GM21786 (cell line): ENCODE measurements around the gene LRCH4.

Experiments
- ATAC-seq: cut with Tn5 transposase; IDR thresholded peaks from one replicate; pipeline ENCODE4 v1.9.1; 2021; ENCODE audit not compliant: unreplicated experiment

Gene LRCH4

DNA sequence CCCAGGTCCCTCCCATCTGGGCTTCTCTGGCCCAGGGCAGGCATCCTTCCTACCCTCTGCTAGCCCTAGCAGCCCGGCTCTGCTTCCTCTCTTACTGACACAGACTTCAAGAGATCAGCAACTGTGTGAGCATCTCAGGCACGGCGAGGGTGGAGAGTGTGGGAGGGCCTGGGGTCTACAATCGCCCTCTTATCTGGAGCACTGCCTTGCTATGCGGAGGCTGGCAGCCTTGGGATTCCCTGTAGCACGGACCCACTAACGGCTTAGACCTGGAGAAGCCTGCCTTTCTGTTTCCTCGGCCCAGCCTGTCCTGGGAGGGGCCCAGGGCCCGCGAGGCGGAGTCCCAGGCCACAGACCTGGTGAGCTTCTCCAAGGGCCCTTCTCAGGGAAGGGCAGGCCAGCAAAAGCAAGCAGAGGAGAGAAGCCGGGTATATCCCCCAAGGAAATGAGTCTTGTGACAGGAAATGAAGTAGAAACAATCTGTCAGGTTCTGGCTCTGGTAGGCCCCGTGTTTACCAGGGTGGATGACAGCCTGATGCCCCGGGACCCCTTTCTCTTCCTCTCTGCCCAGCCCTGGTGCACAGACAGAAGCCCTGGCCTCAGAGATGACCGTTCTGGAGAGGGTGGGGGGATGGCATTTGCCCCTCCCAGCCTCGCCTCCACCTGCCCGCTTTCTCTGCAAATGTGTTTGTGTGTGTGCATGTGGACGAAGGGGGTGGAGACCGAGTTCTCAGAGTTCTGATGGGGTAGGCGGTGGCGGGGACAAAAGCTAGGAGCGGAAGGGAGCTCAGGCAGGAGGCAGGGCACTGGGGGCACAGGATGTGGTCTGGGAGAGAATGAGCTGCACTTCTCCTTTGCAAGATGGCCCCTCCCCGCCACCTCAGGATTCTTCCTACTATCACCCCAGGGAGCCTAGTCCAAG lies 2.5 kb downstream of the LRCH4 start:
- no peak for ATAC-seq

DNA sequence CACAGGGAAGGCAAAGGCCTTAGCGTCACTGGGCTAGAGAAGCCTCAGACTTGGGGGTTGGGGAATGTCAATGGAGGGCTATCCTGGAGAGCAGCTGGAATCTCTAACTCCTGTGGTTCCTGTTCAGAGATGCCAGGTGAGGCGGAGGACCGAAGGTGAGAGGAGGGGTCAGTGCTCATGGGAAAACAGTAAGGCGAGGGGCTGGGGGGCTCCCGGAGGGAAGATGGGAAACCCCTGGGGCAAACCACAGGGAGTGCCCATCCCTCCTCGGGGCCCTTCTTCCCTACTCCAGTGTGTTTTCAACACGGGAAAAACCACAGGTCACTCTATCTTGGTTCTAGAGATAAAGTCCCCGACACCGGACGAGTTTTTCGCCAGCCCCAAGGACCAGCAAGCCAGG lies 3.3 kb downstream of the LRCH4 start:
- no peak for ATAC-seq

DNA sequence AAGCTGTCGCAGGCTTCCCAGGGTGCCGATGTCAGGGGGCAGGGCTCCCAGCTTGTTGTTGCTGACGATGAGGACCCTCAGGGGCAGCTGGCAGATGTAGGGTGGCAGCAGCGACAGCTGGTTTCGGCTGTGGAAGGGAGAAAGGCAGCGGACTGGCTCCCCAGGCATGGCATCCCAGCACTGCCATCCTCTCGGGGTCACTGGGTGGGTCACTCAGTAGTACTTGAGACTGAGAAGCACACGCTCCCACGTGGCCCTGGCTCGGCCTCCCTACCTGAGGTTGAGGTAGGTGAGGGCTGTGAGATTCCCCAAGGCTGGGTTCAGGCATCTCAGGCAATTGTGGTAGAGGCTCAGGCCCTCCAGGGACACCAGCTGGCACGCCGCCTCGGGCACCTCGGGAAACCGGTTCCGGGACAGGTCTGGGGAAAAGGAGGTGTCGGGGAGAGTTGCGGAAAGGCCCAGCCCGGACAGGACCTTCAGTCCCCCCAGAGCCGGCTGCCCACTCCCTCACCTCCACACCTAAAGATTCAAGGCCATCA lies 3.8 kb downstream of the LRCH4 start:
- ATAC-seq = no peak

DNA sequence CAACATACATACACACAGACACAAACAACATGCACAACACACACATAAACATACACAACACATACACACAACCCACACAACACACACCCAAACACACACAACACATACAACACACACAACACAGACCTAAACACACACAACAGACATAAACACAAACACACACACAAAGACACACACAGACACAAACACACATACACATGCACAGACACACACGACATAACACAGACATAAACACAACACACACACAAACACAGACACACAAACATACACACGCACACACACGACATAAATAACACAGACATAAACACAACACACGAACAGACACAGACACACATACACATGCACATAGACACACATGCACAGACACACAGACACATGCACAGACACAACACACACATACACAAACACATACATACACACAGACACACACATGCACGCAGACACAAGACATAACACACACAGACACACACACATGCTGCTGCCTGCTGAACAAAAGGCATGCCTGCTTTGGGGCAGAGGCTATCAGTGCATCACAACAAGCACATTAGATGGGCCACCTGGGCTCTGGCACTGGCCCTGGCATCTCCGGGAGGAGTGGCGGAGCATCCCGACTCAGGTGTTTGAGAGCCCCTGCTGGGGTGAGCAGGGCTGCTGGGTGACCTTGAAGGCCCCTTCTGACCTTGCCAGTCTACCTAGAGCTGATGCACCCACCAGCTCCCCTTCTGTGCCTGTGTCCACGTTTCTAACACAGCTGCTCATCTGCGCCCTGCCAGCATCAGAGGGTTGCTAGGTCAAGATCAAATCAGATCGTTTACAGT lies 5.3 kb downstream of the LRCH4 start:
- ATAC-seq = no peak

DNA sequence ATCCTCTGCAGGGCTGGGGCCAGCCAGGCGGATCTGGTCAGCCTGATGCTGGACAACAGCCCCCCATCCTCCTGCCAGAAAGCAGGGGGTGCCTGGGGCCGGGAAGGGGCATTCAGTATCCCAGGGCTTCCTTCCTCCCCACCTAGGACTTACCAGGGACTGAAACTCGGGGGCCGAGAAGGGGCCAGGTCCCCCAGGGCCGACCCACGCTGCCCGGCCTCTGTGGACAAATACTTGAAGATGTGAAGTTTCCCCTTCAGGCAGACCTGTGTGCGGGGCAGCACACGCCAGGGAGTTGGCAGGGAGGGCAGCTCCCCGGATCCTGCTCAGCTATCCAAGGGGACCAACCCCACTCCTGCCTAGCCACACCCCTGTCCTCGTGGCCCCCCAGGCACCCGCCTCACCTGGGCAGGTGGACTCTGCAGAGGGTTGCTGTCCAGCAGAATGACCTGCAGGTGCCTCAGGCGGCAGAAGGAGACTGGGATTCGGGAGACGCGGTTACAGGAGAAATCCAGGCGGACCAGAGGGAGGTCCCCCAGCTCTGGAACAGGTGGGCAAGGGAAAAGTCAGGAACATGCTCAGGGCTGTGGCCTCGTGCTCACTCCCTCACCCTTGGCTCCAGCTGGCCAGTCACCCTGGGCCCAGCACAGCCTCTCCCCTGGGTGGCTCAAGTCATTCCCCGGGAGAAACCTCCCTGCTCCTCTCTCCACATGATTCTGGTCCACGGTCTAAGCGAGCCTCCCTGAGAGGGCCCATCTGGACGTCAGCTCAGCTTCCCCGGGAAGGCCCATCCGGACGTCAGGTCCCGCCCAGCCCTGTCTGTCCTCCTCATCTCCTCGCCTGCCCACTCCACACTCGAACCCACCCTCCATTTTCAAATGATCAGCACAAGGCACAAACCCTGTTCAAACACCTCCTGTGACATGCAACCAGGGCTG lies 7.4 kb downstream of the LRCH4 start:
- no peak for ATAC-seq

DNA sequence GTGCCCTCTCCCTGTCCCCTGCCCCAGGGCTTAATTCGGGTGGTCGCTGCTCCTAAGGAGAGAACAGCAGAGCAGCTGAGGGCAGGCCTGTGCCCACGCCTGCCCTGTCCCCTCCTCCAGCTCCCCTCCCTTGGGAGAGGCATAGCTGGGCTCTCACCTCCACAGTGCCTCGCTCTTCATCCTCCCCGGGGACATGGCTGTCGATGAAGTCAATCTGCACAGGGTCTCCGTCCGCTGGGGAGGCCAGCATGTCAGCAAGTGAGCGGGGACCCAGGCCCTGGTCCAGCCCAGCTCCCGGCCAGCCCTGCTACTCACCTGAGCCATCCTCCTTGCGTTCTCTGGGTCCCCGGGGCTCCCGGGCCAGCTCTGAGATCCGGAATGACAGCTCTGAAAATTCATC lies 8.4 kb downstream of the LRCH4 start:
- no peak for ATAC-seq

DNA sequence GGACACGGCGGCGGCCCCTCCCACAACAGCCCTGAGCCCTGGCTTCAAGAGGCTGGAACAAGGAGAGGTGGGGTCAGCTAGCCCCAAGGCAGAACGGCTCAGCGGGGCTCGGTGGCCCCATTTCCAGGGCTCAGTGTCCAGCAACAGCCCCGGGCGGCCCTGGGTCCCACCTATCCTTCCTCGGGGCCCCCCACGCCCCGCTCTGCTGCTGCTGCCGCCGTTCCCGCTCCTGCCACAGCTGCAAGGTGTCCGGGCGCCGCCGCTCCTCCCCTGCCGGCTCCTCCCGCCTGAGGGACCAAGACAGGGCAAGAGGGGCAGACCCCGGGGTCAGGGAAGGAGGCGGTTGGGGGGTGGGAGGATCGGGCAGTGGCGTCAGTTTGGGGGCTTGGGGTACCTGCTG lies 8.8 kb downstream of the LRCH4 start:
- ATAC-seq = no peak

DNA sequence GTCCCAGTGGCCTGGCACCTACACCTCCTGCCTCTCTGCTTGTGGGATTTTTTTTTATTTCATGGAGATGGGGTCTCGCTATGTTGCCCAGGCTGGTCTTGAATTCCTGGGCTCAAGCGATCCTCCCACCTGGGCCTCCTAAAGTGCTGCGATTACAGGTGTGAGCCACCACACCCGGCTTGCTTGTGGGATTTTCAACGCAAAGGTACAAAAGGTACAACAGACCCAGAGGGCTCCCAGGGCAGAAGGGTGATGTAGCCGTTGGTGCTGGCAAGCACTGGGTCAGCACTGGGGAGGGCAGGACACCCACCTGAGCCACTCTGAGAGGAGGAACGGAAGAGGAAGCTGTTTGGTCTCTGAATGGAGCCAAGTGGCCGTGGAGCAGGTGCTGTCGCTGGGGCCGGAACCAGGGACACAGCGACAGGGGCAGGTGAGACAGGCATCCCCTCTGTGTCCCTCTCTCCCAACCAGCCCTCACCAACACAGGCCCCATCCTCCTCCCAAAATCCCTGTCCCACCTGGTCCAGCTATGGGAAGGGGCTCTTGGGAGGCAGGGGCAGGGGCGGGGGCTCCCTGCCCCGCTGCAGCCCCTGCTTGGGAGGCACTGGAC lies 9.4 kb downstream of the LRCH4 start:
- ATAC-seq = no peak

DNA sequence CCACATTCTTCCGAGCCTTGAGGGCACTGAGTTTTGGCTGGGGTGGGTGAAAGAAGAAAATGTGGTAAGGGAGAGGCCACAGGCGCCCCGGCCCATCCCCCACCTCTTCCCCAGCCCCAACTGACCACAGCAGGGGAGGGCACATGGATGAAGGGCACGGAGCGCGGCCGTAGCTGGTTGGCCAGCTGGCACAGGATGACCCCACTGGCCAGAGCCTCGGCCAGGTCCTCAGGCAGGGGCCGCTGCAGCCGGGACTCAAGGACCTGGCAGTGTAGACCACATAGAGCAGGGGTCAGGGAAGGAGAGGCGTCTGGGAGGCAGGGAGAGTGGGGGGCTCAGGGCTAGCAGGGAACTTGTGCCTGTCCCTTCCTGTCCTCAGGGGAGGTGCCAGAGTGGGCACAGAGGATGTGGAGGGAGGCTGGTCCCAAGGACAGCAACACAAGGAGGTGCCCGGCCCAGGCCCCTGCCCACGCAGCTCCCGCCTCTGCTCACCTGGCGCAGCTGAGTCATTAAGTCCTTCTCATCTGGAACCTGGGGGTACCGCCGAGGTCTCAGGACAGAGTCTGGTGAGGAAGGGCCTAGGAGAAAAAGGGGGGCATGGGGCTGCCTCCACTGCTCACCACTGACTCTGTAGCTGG lies 10.1 kb downstream of the LRCH4 start:
- no peak for ATAC-seq

DNA sequence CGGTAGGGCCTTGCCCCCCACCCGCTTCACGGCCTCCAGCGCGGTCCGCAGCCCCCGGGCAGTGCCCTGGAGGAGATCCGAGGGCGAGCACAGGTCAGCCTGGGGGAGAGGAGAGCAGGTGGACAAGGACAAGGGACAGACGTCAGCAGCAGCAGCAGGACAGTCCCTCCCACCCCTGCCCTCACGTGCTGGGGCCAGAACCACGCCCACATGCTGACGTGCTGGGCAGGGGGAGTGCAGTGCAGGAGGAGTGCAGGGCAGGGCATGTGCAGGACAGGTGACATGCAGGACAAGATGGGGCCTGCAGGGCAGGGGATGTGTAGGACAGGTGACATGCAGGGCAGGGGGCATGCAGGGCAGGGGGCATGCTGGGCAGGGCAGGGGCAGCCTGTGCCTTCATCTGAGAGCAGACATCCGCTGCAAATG lies 10.7 kb downstream of the LRCH4 start:
- ATAC-seq = no peak

DNA sequence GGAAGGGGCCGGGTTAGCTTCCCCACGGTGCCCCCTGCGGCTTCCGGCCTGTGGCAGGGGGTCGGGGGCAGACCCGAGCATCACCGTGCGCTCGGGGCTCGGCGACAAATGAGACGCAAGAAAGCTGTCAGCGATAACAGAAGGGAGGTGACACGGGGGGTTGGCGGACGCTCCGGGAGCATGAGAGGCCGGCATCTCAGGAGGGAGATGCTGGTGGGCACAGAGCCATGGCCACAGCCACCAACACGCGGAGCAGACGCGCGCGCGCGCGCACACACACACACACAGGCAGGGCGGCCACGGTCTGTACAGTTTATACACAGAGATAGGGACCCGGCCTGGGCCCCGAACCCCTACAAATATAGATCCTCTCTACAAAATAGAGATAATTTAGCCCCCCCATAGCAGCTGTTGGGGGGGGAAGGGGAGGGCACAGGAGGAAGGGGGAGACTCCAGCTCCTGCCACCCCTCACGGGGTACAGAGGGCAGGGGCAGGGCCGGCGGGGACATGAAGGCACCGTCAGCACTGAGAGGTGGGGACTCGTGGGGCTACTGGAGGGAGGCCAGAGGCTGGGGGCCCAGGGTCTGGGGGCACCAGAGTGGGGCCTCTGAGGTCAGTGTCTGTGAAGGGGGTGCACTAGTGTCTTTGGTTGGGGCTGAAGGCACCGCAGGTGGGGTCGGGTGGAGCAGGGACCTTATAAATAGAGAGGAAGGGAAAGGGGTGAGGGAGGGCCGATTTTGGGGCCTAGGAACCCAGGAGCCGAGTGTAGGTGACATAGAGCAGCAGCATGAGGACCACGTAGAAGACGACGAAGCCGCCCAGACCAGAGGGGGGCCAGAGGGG lies 11.3 kb downstream of the LRCH4 start:
- no peak for ATAC-seq

DNA sequence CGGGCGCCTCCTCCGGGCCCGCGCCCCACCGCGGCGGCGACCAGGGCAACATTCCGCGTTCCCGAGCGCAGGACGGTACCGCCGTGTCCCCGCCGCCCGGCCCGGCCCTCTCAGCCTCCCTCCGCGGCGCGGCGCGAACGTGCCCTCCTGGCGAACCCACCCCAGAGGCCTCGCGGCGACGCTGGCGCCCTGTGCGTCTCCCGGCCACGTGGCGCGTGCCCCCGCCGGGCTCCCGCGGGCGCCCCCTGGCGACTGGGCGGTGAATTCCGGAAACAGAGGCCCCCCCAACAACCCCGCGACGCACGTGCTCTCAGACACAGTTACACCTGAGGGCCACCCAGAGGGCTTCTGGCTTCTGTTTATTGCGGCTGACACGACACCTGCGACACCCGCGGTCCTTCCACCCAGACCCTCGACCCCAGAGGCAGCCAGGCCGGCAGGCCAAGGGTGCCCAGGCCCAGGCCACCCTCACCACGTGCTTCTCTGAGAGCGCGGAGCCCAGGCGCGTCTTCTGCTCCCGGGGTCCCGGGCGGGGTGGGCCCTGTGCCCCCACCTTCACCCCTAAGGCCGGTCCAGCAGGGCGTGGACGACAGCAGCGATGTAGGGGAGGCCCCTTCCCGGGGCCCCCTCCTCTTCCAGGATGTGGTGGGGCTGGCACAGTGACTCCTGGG lies 12.1 kb downstream of the LRCH4 start, which contains the start of gene SAP25:
Gene SAP25 (minus strand): TSS at position 210 of the 671 bp plus-strand sequence. CDS start 158 bp downstream, at position 52.
- no peak for ATAC-seq

DNA sequence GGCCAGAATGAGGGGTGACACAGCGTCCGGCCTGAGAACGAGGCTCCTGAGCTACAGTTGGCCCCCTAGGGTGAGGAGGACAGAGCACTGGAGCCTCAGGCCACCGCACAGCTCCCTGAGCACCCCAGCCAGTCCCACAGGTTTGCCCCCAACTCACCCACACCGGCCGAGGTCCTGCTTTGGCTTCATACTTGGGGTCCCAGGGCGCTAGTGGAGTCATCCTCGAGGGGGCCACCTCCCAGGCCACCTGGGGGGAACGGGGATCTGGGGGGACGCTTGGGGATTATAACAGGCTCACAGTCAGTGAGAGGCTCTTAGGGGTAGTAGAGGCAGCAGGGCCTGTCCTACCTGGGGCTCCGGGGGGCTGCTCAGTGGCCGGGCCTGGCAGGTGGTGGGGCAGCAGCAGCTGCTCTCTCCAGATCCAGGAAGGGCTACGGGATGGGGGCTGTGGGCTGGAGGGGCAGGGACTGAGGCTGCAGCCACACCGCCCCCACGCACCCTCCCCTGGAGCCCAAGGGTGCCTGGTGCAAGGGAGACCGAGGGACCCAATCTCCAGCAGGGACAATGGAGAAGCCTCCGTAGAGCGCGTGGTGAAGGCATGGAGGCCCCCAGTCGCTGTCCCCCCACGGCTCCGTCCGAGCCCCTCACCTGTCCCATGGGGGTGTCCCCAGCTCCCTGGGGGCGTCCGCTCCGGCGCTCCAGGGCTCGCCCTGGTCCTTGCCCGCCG lies 12.8 kb downstream of the LRCH4 start:
- no peak for ATAC-seq

DNA sequence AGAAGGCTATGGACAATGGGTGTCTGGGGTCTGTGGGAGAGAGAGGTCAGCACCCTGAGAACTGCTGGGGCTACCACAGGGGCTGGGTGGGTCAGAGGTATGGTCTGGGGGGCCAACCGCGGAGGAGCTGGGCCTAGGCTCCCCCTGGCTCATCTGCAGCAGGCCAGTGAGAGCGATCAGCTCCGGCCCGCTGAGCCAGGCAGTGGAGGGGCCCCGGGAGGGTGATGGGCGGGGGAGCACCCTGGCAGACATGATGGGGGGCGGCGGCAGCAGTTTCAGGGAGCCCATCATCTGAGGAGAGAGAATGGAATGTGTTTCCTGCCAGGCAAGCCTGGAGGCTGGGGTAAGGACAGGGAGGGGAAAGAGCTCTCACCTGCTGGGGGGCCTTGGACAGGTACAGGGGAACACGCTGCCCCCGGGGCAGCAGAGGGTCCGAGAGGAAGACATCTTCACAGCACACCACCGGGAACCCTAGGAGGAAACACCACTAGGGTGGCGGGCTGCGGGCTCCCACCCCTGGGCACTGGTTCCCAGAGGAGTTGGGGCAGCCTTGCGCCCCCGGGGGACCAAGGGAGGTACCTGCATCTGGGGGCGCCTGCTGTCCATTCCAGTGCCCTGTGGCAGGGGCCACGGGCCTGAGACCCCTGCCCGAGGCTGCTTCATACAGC lies 13.5 kb downstream of the LRCH4 start:
- ATAC-seq = no peak

DNA sequence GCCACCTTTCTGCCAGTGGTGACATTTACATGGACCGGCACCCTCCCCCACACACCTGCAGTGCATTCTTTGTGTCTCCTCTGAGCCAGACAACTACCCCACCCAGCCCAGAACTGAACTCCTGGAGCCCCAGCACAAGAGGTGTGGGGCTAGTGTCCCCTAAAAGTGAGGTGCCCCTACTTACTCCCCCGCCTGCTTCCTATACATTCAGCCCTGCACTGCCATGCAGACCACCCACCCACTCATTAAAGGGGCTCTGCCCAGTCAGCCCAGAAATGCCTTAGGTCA lies 14.2 kb downstream of the LRCH4 start:
- ATAC-seq = no peak

DNA sequence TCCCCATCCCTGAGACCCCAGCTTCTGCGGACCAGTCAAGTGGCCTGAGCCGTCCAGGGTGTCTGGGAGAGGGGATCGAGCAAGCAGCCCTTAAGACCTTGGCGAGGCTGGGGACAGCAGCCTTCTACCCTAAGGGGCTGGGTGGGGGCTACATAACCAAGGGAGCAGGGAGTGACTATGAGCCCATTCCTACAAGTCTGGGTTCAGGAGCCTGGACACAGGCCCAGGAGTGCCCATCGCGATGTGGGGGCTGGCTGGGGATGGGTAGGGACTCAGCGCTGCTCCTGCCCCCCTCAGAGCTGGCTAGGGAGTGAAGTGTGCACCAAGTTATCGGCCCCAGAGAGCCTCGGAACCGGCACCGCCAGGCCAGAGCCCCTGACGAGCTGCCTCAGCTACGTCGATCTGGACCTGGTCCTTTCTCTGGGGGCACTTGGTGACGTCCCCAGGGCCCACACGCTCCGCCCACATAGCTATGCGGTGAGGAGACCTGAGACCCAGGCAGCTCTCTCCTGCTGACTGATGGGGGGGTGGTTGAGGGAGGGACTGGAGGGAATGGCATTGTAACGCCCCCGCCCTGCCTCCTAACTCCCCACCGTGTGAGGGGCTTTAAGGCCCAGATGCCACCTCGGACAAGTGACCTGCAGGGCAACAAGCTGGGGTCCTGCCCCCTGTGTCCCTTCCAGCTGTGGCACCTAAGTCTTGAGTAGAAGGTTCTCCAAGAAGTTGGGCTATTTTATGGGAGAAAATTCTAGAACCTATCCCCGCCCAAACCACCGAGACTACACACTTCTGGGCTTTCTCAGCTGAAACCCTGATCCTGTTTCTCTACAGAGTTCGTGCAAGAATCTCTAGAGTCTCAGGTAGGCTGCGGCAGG lies 14.7 kb downstream of the LRCH4 start:
- no peak for ATAC-seq
